GM12801 (cell line): ENCODE results near the gene C16orf54.

Source experiments
- TF ChIP-seq, protein P1 (sequence below): IDR thresholded peaks from one replicate; pipeline ENCODE4 v1.5.1; 2011; ENCODE audit warnings: control low read depth; ENCODE audit not compliant: insufficient read length; ENCODE audit errors: extremely low read depth

The C16orf54 gene

DNA sequence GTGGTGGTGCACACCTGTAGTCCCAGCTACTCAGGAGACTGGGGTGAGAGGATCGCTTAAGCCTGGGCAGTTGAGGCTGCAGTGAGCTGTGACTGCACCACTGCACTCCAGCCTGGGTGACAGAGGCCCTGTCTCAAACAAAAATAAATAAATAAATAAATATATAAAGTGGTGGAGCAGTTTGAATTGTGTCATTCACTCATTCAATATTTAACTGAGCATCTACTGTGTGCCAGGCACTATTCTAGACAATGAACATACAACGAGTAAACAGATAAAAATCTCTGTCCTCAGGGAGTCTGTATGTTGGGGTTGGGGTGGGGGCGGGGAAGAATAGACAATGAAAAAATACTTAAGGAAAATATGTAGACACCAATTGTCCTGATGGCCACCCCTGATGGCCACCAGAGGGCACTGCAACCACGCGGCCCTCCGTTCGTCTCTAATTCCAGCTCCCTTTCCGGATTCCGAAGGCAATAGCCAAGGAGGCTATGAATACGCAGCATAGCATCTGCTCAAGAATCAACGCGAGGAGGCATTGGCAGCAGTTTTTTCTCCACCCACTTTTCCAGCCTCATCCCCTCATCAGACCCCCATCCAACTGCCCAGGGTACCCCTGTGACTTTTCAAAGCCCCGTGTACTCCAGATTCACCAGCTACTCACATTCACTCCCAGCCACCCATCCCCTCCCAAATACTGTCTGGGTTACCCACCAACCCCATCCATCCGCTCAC lies 45.4 kb downstream of the C16orf54 start:
- TF ChIP-seq, protein P1, sequence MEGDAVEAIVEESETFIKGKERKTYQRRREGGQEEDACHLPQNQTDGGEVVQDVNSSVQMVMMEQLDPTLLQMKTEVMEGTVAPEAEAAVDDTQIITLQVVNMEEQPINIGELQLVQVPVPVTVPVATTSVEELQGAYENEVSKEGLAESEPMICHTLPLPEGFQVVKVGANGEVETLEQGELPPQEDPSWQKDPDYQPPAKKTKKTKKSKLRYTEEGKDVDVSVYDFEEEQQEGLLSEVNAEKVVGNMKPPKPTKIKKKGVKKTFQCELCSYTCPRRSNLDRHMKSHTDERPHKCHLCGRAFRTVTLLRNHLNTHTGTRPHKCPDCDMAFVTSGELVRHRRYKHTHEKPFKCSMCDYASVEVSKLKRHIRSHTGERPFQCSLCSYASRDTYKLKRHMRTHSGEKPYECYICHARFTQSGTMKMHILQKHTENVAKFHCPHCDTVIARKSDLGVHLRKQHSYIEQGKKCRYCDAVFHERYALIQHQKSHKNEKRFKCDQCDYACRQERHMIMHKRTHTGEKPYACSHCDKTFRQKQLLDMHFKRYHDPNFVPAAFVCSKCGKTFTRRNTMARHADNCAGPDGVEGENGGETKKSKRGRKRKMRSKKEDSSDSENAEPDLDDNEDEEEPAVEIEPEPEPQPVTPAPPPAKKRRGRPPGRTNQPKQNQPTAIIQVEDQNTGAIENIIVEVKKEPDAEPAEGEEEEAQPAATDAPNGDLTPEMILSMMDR = no peak

DNA sequence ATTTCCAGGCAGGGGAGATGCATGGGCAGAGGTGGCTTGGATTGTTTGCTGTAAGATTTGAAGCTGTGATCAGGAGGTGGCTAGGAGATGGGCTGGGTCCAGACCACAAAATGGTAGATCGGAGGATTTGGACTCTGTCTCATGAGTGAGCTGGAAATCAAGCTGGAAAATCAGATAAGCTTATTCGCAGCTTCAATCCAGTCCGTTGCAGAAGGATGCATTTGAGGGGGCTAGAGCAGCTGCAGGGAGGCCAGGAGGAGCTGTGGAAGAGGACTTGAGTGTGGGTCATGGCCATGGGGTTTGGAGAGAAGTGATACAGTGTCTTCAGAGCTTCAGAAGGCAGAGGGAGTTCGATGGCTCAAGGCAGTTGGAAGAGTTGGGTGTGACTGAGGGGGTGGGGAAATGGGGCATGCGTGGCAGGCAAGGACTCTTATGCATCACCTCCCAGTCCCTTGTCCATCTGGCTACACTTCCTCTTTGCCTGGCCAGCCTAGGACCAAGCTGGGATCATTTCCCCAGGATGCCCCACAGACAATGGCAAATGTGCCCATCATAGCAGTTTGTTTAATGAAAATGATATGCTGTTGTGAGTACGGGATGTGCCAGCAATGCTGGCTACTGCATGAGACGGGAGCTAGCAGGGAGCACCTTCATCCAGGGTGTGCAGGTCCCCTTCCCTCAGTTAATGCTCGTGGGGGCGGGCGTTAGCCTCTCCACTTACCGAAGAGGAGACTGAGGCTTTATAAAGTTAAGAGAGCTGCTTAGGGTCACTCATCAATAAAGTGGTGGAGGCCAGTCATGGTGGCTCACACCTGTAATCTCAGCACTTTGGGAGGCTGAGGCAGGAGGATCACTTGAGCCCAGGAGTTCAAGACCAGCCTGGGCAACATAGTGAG lies 46.2 kb downstream of the C16orf54 start:
- TF ChIP-seq, protein P1 = no peak

DNA sequence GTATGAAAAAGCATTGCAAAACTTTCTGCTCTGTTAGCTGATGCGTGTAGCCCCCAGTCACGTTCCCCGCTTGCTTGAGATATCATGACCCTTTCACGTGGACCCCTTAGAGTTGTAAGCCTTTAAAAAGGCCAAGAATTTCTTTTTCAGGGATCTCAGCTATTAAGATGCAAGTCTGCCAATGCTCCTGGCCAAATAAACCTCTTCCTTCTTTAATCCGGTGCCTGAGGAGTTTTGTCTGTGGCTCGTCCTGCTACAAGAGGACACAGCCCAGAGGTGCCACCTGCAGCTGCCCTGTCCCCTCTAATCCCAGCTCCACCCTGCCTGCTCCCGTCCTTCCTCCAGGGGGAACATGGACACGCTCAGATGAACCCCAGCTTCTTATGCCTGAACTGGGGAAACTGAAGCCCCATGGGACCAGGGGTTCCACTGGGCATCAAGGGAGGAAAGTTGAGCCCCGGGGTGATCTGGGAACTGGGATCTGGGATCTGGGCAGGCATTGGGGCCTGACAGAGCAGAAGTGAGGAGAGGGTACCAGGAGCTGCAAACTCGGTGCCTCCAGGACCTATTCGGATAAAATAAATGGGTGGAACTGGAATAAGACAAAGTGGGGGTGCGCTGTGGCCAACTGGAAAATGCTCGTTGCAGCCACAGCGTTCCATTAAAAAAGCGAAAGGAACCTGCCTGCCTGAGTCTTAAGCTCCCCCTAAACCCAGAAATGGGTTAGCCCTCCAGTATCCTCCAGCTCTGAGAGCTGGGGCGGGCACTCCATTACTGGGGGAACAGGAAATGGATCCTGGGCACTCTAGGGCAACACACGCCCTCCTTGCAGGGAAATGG lies 47.1 kb downstream of the C16orf54 start:
- TF ChIP-seq, protein P1 = no peak

DNA sequence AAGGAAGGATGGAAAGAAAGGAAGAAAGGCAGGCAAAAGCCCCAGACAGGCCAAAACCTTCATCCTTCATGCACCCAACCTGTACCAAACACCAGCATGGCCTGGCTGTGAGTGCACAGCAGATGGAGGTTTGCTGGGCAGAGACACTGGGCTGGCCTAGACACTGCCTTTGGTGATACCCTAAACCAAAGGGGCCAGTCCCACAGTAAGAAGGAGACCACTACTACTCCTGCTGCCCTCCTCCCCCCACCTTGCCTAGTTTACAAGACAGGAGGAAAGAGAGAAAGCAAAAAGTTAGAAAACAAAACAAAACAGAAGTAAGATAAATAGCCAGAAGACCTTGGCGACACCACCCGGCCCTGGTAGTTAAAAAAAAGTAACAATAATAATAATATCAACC lies 47.7 kb downstream of the C16orf54 start:
- TF ChIP-seq, protein P1 = no peak

DNA sequence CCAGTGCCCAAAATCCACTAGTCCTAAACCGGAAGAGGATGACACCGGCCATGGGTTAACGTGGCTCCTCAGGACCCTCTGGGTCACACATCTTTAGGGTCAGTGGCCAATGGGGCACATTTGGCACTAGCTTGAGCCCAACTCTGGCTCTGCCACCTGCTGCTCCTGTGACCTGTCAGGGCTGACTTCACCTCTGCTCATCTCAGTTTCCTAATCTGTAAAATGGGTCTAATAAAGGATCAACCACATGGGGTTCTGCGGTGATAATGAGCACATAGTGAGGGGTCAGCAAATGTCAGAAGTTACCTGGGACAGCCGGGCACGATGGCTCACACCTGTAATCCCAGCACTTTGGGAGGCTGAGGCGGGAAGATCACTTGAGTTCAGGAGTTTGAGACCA lies 48.4 kb downstream of the C16orf54 start:
- TF ChIP-seq, protein P1 = no peak

DNA sequence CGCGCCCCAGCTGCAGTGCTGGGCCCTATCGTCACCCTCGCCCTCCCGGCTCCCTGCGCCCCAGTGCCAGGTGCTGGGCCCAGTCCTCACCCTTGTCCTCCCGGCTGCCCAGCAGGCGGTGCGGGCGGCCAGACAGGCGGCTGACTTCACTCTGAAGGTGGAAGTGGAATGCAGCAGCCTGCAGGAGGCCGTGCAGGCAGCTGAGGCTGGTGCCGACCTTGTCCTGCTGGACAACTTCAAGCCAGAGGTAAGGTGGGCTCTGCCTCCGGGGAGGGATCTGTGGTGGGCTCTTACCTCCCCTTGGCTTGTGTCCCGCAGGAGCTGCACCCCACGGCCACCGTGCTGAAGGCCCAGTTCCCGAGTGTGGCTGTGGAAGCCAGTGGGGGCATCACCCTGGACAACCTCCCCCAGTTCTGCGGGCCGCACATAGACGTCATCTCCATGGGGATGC lies 48.9 kb downstream of the C16orf54 start:
- TF ChIP-seq, protein P1 = no peak
